Neural cell (in vitro differentiated cells): ENCODE measurements around the gene MARVELD2. TPM values are rescaled to one million over a fixed set of nuclear protein-coding genes. Genes with fewer than 3 reads are reported as not detected.
"Not testable (repeated sequence)": the region's sequence is repeated elsewhere in the genome, so short reads cannot be mapped to it uniquely, and the experiment has no call there.

Source experiments
- H2AFZ ChIP-seq: fragments of 200-600, 300-800 bp; sonication (generic), shearing (Covaris generic); 2 replicates; pipeline ENCODE4 v1.6.0; 2014; ENCODE audit warnings: low read depth, mild to moderate bottlenecking, antibody characterized with exemption, low read length, moderate library complexity
- H3F3A ChIP-seq: fragments of 200-600 bp; shearing (Covaris generic); 2 replicates; pipeline ENCODE4 v1.6.1; 2016; ENCODE audit warnings: mild to moderate bottlenecking, moderate library complexity, mixed read lengths, antibody characterized with exemption, low read length; ENCODE audit not compliant: insufficient read depth, poor library complexity, severe bottlenecking
- H3K27ac ChIP-seq: fragments of 200-600, 300-800 bp; sonication (generic), shearing (Covaris generic); 2 replicates; pipeline ENCODE4 v1.5.1; 2014; ENCODE audit warnings: mild to moderate bottlenecking, low read length, moderate library complexity
- H3K27me3 ChIP-seq: fragments of 300-800, 200-600 bp; sonication (generic), shearing (Covaris generic); 2 replicates; pipeline ENCODE4 v1.6.0; 2014; ENCODE audit warnings: mild to moderate bottlenecking, low read depth, low read length, moderate library complexity; ENCODE audit not compliant: insufficient read depth
- H3K36me3 ChIP-seq: fragments of 300-800, 200-600 bp; sonication (generic), shearing (Covaris generic); 2 replicates; pipeline ENCODE4 v1.5.1; 2014; ENCODE audit warnings: mild to moderate bottlenecking, antibody characterized with exemption, low read length, moderate library complexity; ENCODE audit not compliant: insufficient read depth
- H3K4me2 ChIP-seq: fragments of 300-800, 200-600 bp; sonication (generic), shearing (Covaris generic); 2 replicates; pipeline ENCODE4 v1.6.0; 2014; ENCODE audit warnings: mild to moderate bottlenecking, low read length
- H3K4me3 ChIP-seq: fragments of 300-800, 200-600 bp; sonication (generic), shearing (Covaris generic); 2 replicates; pipeline ENCODE4 v1.5.1; 2014; ENCODE audit warnings: mild to moderate bottlenecking, low read length, moderate library complexity
- H3K79me2 ChIP-seq: fragments of 200-600 bp; shearing (Covaris generic); replicated peaks from 2 replicates; pipeline ENCODE4 v1.6.0; 2014; ENCODE audit warnings: mild to moderate bottlenecking, low read length, moderate library complexity; ENCODE audit not compliant: insufficient read depth
- H3K9ac ChIP-seq: fragments of 300-800, 200-600 bp; sonication (generic), shearing (Covaris generic); 2 replicates; pipeline ENCODE4 v1.6.1; 2016; ENCODE audit warnings: mild to moderate bottlenecking, low read length, mixed read lengths
- H3K9me2 ChIP-seq: fragments of 200-600 bp; shearing (Covaris generic); 2 replicates; pipeline ENCODE4 v1.6.1; 2016; ENCODE audit warnings: mild to moderate bottlenecking, low read length, mixed read lengths; ENCODE audit not compliant: insufficient read depth
- H3K9me3 ChIP-seq: fragments of 200-600, 300-800 bp; sonication (generic), shearing (Covaris generic); 2 replicates; pipeline ENCODE4 v1.6.1; 2016; ENCODE audit warnings: mild to moderate bottlenecking, mixed run types, low read length, moderate library complexity, mixed read lengths
- H4K20me1 ChIP-seq: fragments of 200-600 bp; shearing (Covaris generic); 2 replicates; pipeline ENCODE4 v1.6.1; 2016; ENCODE audit warnings: mild to moderate bottlenecking, mixed run types; ENCODE audit not compliant: insufficient read depth
- EP300 ChIP-seq: fragments of 450-650 bp; conservative IDR thresholded peaks from 2 replicates; pipeline ENCODE4 v1.6.1; 2014; ENCODE audit warnings: antibody characterized with exemption, mild to moderate bottlenecking, moderate library complexity; ENCODE audit not compliant: poor library complexity, severe bottlenecking
- EZH2 ChIP-seq: fragments of 200-600, 300-800 bp; shearing (Covaris generic), sonication (generic); IDR thresholded peaks from 2 replicates; pipeline ENCODE4 v1.6.1; 2014; ENCODE audit warnings: antibody characterized with exemption, low read length, borderline replicate concordance, mild to moderate bottlenecking; ENCODE audit not compliant: insufficient read depth, poor library complexity, severe bottlenecking
- MXI1 ChIP-seq: fragments of 450-650 bp; conservative IDR thresholded peaks from 2 replicates; pipeline ENCODE4 v1.6.1; 2014; ENCODE audit warnings: antibody characterized with exemption, mild to moderate bottlenecking; ENCODE audit not compliant: poor library complexity, severe bottlenecking
- POLR2AphosphoS5 ChIP-seq: IDR thresholded peaks from 2 replicates; pipeline ENCODE4 v1.6.1; 2012
- RAD21 ChIP-seq: fragments of 450-650 bp; conservative IDR thresholded peaks from 2 replicates; pipeline ENCODE4 v1.6.1; 2014; ENCODE audit warnings: antibody characterized with exemption, mild to moderate bottlenecking, moderate library complexity
- SMC3 ChIP-seq: fragments of 450-650 bp; conservative IDR thresholded peaks from 2 replicates; pipeline ENCODE4 v1.6.1; 2014; ENCODE audit warnings: antibody characterized with exemption, mild to moderate bottlenecking, moderate library complexity; ENCODE audit not compliant: poor library complexity
- TAF1 ChIP-seq: IDR thresholded peaks from 2 replicates; pipeline ENCODE4 v1.6.1; 2012; ENCODE audit warnings: low read depth
- polyA plus RNA-seq: library from polyadenylated mRNA; depleted of rRNA; stranded (reverse); fragments of >200 nt; gene quantifications from 2 replicates; pipeline ENCODE4 v1.2.3, GENCODE V29; 2014
- TF ChIP-seq, protein P1 (sequence below): fragments of 450-650 bp; IDR thresholded peaks from 2 replicates; pipeline ENCODE4 v1.5.1; 2014; ENCODE audit warnings: antibody characterized with exemption, mild to moderate bottlenecking, moderate library complexity; ENCODE audit not compliant: poor library complexity, severe bottlenecking
- TF ChIP-seq, protein P2 (sequence below): IDR thresholded peaks from 2 replicates; pipeline ENCODE4 v1.6.1; 2012; ENCODE audit warnings: borderline replicate concordance

Gene MARVELD2
- polyA plus RNA-seq, 1 donor from 2014 or later = not detected

DNA sequence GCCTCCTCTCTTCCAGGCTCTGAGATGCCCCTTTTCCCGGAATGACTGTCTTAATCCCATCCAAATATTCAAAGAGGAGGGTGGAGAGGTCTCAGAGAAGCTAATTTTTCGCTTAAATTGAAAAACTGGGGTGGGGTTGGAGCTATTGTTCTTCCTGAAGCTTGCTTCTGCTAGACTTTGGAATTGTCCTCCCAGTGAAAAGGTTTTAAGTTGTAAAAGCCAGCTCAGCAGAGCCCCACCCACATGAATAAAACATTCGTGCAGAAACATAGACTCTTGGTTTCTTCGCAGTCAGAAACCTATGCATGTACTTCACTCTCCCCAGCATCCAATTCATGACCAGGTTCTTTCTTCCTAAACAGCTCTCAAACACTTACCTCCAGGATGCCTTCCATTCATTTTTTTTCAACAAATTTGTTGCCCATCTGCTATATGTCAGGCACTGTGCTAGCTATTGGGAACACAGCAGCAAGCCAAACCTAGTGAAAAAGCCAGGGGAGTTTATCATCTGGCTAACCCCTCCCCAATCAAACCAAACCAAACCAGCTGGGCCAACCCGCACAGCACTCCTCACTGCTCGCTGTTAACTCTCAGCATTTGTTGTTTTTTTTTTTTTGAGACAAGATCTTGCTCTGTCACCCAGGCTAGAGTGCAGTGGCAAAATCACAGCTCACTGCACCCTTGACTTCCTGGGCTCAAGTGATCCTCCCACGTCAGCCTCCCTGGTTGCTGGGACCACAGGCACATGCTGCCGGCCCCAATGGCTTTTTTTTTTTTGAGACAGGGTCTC lies 39.7 kb downstream of the MARVELD2 start:
- Histone ChIP-seq H3K4me2 (no peak overlapping the region), H2AFZ (no peak overlapping the region), H3K36me3 (no peaks in the 10 kb centered on the region), H3K9ac (no peak overlapping the region), H4K20me1 (no peaks in the 10 kb centered on the region), H3K9me3 (no peaks in the 10 kb centered on the region), H3K27ac (no peak overlapping the region), H3K79me2 (no peaks in the 10 kb centered on the region), H3K27me3 (no peaks in the 10 kb centered on the region), H3K4me3 (no peak overlapping the region), H3F3A (no peaks in the 10 kb centered on the region), H3K9me2 (no peaks in the 10 kb centered on the region)
- TF ChIP-seq SMC3 (no peak), RAD21 (no peak), EZH2 (no peak), TAF1 (no peak), MXI1 (no peak), EP300 (no peak), POLR2AphosphoS5 (no peak)
- TF ChIP-seq, protein P1, sequence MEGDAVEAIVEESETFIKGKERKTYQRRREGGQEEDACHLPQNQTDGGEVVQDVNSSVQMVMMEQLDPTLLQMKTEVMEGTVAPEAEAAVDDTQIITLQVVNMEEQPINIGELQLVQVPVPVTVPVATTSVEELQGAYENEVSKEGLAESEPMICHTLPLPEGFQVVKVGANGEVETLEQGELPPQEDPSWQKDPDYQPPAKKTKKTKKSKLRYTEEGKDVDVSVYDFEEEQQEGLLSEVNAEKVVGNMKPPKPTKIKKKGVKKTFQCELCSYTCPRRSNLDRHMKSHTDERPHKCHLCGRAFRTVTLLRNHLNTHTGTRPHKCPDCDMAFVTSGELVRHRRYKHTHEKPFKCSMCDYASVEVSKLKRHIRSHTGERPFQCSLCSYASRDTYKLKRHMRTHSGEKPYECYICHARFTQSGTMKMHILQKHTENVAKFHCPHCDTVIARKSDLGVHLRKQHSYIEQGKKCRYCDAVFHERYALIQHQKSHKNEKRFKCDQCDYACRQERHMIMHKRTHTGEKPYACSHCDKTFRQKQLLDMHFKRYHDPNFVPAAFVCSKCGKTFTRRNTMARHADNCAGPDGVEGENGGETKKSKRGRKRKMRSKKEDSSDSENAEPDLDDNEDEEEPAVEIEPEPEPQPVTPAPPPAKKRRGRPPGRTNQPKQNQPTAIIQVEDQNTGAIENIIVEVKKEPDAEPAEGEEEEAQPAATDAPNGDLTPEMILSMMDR = no peak
- TF ChIP-seq, protein P2, sequence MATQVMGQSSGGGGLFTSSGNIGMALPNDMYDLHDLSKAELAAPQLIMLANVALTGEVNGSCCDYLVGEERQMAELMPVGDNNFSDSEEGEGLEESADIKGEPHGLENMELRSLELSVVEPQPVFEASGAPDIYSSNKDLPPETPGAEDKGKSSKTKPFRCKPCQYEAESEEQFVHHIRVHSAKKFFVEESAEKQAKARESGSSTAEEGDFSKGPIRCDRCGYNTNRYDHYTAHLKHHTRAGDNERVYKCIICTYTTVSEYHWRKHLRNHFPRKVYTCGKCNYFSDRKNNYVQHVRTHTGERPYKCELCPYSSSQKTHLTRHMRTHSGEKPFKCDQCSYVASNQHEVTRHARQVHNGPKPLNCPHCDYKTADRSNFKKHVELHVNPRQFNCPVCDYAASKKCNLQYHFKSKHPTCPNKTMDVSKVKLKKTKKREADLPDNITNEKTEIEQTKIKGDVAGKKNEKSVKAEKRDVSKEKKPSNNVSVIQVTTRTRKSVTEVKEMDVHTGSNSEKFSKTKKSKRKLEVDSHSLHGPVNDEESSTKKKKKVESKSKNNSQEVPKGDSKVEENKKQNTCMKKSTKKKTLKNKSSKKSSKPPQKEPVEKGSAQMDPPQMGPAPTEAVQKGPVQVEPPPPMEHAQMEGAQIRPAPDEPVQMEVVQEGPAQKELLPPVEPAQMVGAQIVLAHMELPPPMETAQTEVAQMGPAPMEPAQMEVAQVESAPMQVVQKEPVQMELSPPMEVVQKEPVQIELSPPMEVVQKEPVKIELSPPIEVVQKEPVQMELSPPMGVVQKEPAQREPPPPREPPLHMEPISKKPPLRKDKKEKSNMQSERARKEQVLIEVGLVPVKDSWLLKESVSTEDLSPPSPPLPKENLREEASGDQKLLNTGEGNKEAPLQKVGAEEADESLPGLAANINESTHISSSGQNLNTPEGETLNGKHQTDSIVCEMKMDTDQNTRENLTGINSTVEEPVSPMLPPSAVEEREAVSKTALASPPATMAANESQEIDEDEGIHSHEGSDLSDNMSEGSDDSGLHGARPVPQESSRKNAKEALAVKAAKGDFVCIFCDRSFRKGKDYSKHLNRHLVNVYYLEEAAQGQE = no peak

DNA sequence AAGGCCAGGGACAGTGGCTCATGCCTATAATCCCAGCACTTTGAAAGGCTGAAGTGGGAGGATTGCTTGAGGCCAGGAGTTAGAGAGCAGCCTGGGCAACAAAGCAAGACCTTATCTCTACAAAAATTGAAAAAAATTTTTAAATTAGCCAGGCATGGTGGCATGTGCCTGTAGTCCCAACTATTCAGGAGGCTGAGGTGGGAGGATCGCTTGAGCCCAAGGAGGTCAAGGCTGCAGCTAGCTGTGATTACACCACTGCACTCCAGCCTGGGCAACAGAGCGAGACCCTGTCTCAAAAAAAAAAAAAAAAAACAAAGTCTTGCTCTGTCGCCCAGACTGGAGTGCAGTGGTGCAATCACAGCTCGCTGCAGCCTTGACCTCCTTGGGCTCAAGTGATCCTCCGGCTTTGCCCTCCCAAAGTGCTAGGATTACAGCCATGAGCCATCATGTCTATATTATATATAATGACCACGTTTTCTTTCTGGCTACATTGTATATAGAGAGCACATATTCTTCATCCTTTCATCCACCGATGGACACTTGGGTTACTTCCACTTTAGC lies 40.6 kb downstream of the MARVELD2 start:
- H4K20me1 ChIP-seq, H3F3A ChIP-seq, H3K4me3 ChIP-seq, H3K9ac ChIP-seq, H3K27ac ChIP-seq, H3K36me3 ChIP-seq, H3K9me2 ChIP-seq, H2AFZ ChIP-seq, H3K9me3 ChIP-seq, H3K27me3 ChIP-seq, H3K79me2 ChIP-seq, H3K4me2 ChIP-seq: not testable (repeated sequence)
